ENCODE measurements around the gene AEBP2.

Gene AEBP2

GRCh38 chr12:19436931-19437330 is 2.4 kb upstream of the AEBP2 start:
- no peak for DNase-seq (ENCODE audit: low spot score)
- TF ChIP-seq CTCF (IDR thresholded peaks at IDR 0.05; ENCODE audit: extremely low read depth, missing control alignments) = no peak

- no peak for TF ChIP-seq CTCF (IDR thresholded peaks at IDR 0.05; ENCODE audit: extremely low read depth, missing control alignments)
- no peak for DNase-seq (ENCODE audit: low spot score)
Observed at GRCh38 chr12:19437996-19438395, 1.3 kb upstream of the AEBP2 start.

- peak; percentile 69 for DNase-seq (ENCODE audit: low spot score)
Observed at GRCh38 chr12:19440019-19440858, 947 bp downstream of the AEBP2 start.

GRCh38 chr12:19440916-19441315 is 1.6 kb downstream of the AEBP2 start:
- DNase-seq (ENCODE audit: low spot score) = no peak
- no peak for TF ChIP-seq CTCF (IDR thresholded peaks at IDR 0.05; ENCODE audit: extremely low read depth, missing control alignments)

More at GRCh38 chr12:19440019-19440858, 947 bp downstream of the AEBP2 start:
- no peak for TF ChIP-seq CTCF (IDR thresholded peaks at IDR 0.05; ENCODE audit: extremely low read depth, missing control alignments)

- TF ChIP-seq CTCF (IDR thresholded peaks at IDR 0.05; ENCODE audit: extremely low read depth, missing control alignments) = no peak
- no peak for DNase-seq (ENCODE audit: low spot score)
Observed at GRCh38 chr12:19443585-19443984, 4.3 kb downstream of the AEBP2 start.

GRCh38 chr12:19444097-19444496 is 4.8 kb downstream of the AEBP2 start:
- TF ChIP-seq CTCF (IDR thresholded peaks at IDR 0.05; ENCODE audit: extremely low read depth, missing control alignments) = no peak
- no peak for DNase-seq (ENCODE audit: low spot score)

GRCh38 chr12:19447386-19447785 is 8.1 kb downstream of the AEBP2 start:
- TF ChIP-seq CTCF (IDR thresholded peaks at IDR 0.05; ENCODE audit: extremely low read depth, missing control alignments) = no peak
- DNase-seq (ENCODE audit: low spot score) = no peak

Measured in GM20000 (cell line).